HepG2 (cell line): ENCODE data around the gene ZNF584. TPM values are rescaled to one million over a fixed set of nuclear protein-coding genes. Genes with fewer than 3 reads are reported as not detected.
A peak's percentile ranks its signal among the peaks of the same experiment; 100 is the strongest.

Experiments used
- ATAC-seq: fragments of 200-7000 bp; cut with Tn5 transposase; 3 replicates; pipeline ENCODE4 v1.9.1; 2020; ENCODE audit warnings: mild to moderate bottlenecking, moderate library complexity
- Bru-seq: library from RNA; stranded (reverse); fragments of 400-500 nt; gene quantifications from one replicate; lab custom pipeline; 2021; lab: Mats Ljungman, UMichigan
- BruChase-seq, 2 experiments: library from RNA; stranded (reverse); fragments of 400-500 nt; gene quantifications; one replicate each; lab custom pipeline; 2021; lab: Mats Ljungman, UMichigan
- BruUV-seq: library from RNA; stranded (reverse); fragments of 400-500 nt; replicated peaks from 2 replicates; lab custom pipeline; 2021; lab: Mats Ljungman, UMichigan
- CTCF ChIA-PET: fragments of 300-600 bp; formaldehyde crosslinking; extraction: SDS; loops from one replicate; lab custom pipeline; 2021; ENCODE audit warnings: low total read pairs, inconsistent platforms, low intra/inter-chr PET ratio; lab: Yijun Ruan, JAX
- POLR2A ChIA-PET: fragments of 350-600 bp; sonication (Branson Sonifier 250); formaldehyde crosslinking; loops from one replicate; lab custom pipeline; 2020; ENCODE audit warnings: antibody characterized with exemption, inconsistent platforms; lab: Yijun Ruan, JAX
- DNase-seq: peaks from one replicate; pipeline ENCODE4 v3.0.0-alpha.2; 2015; ENCODE audit warnings: low spot score
- FAIRE-seq: peaks from 3 replicates; lab custom pipeline; 2011; peaks lifted over from hg19 to GRCh38; lab: Jason Lieb, UNC
- H2AFZ ChIP-seq: one replicate; pipeline ENCODE4 v1.6.1; 2011; ENCODE audit warnings: low read length, inconsistent platforms
- H3K27ac ChIP-seq: fragments of 300-600 bp; 3 replicates; pipeline ENCODE4 v1.8.0; 2011; ENCODE audit warnings: mixed run types, mild to moderate bottlenecking, mixed read lengths, low read length, inconsistent platforms; ENCODE audit not compliant: insufficient read depth; ENCODE audit errors: extremely low read length
- H3K27me3 ChIP-seq, 2 experiments: fragments of 200-600 bp in 1 of 2; 2 replicates in 1 of 2; 3 replicates in 1 of 2; pipeline versions ENCODE4 v1.6.0 to v1.8.0; 2011; ENCODE audit warnings: low read length in 2 of 2, mild to moderate bottlenecking in 2 of 2, moderate library complexity in 2 of 2, inconsistent platforms in 1 of 2; ENCODE audit not compliant: insufficient read depth in 2 of 2, control insufficient read depth in 1 of 2
- H3K36me3 ChIP-seq, 2 experiments: fragments of 200-600 bp in 1 of 2; replicated peaks in 1 of 2; 2 replicates in 1 of 2; 3 replicates in 1 of 2; pipeline versions ENCODE4 v1.5.1 to v1.8.0; 2011; ENCODE audit warnings: low read length in 2 of 2, inconsistent platforms in 1 of 2; ENCODE audit not compliant: insufficient read depth in 2 of 2, control insufficient read depth in 1 of 2
- H3K4me1 ChIP-seq: 2 replicates; pipeline ENCODE4 v1.5.1; 2012; ENCODE audit warnings: low read length, inconsistent platforms; ENCODE audit not compliant: insufficient read depth
- H3K4me2 ChIP-seq: 2 replicates; pipeline ENCODE4 v1.6.0; 2011; ENCODE audit warnings: low read depth, low read length, inconsistent platforms
- H3K4me3 ChIP-seq, 3 experiments: fragments of 200-600 bp in 1 of 3; sonication (generic), shearing (Covaris generic) in 1 of 3; replicated peaks in 1 of 3; 2 replicates each; pipeline ENCODE4 v1.5.1; 2011 to 2016; ENCODE audit warnings: low read length in 3 of 3, inconsistent platforms in 2 of 3, low read depth in 2 of 3, mild to moderate bottlenecking in 2 of 3, control low read depth in 1 of 3, mixed read lengths in 1 of 3; ENCODE audit not compliant: insufficient read depth in 1 of 3
- H3K79me2 ChIP-seq: one replicate; pipeline ENCODE4 v1.6.1; 2011; ENCODE audit warnings: low read length, inconsistent platforms; ENCODE audit not compliant: insufficient read depth
- H3K9ac ChIP-seq: 2 replicates; pipeline ENCODE4 v1.6.0; 2011; ENCODE audit warnings: mild to moderate bottlenecking, low read depth, low read length, inconsistent platforms; ENCODE audit not compliant: insufficient read depth
- H3K9me3 ChIP-seq: 2 replicates; pipeline ENCODE4 v1.5.1; 2012; ENCODE audit warnings: mild to moderate bottlenecking, low read length
- H4K20me1 ChIP-seq: 2 replicates; pipeline ENCODE4 v1.6.0; 2011; ENCODE audit warnings: inconsistent platforms, mild to moderate bottlenecking, low read length, moderate library complexity; ENCODE audit not compliant: insufficient read depth
- CBX1 ChIP-seq: IDR thresholded peaks from one replicate; pipeline ENCODE4 v1.6.1; 2016; ENCODE audit warnings: antibody characterized with exemption, low read depth
- GABPB1 ChIP-seq: IDR thresholded peaks from 2 replicates; pipeline ENCODE4 v1.6.1; 2016; ENCODE audit warnings: mild to moderate bottlenecking, missing genetic modification reagents, moderate library complexity, missing compliant biosample characterization
- MTA3 ChIP-seq: sonication (generic); formaldehyde crosslinking; IDR thresholded peaks from 2 replicates; pipeline ENCODE4 v1.4.0; 2020; ENCODE audit warnings: missing genetic modification reagents
- NFRKB ChIP-seq: fragments of 450-650 bp; IDR thresholded peaks from 2 replicates; pipeline ENCODE4 v1.6.1; 2017
- PAWR ChIP-seq: sonication (generic); formaldehyde crosslinking; IDR thresholded peaks from 2 replicates; pipeline ENCODE4 v1.4.0; 2020; ENCODE audit warnings: missing genetic modification reagents, mild to moderate bottlenecking, borderline replicate concordance
- POLR2G ChIP-seq: fragments of 200-400 bp; formaldehyde crosslinking; IDR thresholded peaks from 2 replicates; pipeline ENCODE4 v1.6.1; 2018; ENCODE audit warnings: mild to moderate bottlenecking, low read depth, low read length, moderate library complexity
- RXRA ChIP-seq: sonication (generic); formaldehyde crosslinking; IDR thresholded peaks from 2 replicates; pipeline ENCODE4 v1.5.1; 2020; ENCODE audit warnings: missing genetic modification reagents
- TCF7L2 ChIP-seq: IDR thresholded peaks from 2 replicates; pipeline ENCODE4 v1.6.1; 2011; ENCODE audit warnings: mild to moderate bottlenecking, low read depth, low read length, moderate library complexity
- TRIM22 ChIP-seq: fragments of 450-650 bp; IDR thresholded peaks from 2 replicates; pipeline ENCODE4 v1.6.1; 2017
- ZNF264 ChIP-seq: sonication (generic); formaldehyde crosslinking; IDR thresholded peaks from 2 replicates; pipeline ENCODE4 v1.4.0; 2020; ENCODE audit warnings: missing genetic modification reagents
- ZNF326 ChIP-seq: sonication (generic); formaldehyde crosslinking; IDR thresholded peaks from 2 replicates; pipeline ENCODE4 v1.4.0; 2020; ENCODE audit warnings: missing genetic modification reagents, borderline replicate concordance
- ZNF512B ChIP-seq: sonication (generic); formaldehyde crosslinking; IDR thresholded peaks from 2 replicates; pipeline ENCODE4 v1.5.1; 2020; ENCODE audit warnings: missing genetic modification reagents, mild to moderate bottlenecking, borderline replicate concordance
- ZNF670 ChIP-seq: sonication (generic); formaldehyde crosslinking; IDR thresholded peaks from 2 replicates; pipeline ENCODE4 v1.8.0; 2022; ENCODE audit warnings: mild to moderate bottlenecking, missing genetic modification reagents, borderline replicate concordance
- ZNF737 ChIP-seq: sonication (generic); formaldehyde crosslinking; IDR thresholded peaks from 2 replicates; pipeline ENCODE4 v1.5.0; 2020; ENCODE audit warnings: missing genetic modification reagents, mild to moderate bottlenecking, borderline replicate concordance
- WGBS: methylation state at CpG from one replicate; pipeline ENCODE4 v1.1.6; 2017; ENCODE audit warnings: low lambda C conversion rate; 5-methylcytosine and 5-hydroxymethylcytosine counted together
- in situ Hi-C: cut with HindIII; loops from 2 replicates; pipeline ENCODE4 v1.10.0; 2017; ENCODE audit warnings: low pct_unique_long_range_greater_than_20kb; ENCODE audit not compliant: extremely low pct_ligation_motif_present
- intact Hi-C: fragments of 100-400 bp; cut with micrococcal nuclease; formaldehyde crosslinking; loops from one replicate; pipeline ENCODE4 v1.10.0; 2022; ENCODE audit not compliant: unreplicated experiment
- long read RNA-seq, 2 experiments: library from RNA in 1 of 2; library from polyadenylated mRNA in 1 of 2; stranded (forward) in 1 of 2; unstranded in 1 of 2; transcript quantifications; one replicate each; pipeline ENCODE4 v2.0.0, GENCODE V29; 2019 to 2022
- polyA minus RNA-seq, 3 experiments: library from RNA; depleted of rRNA, polyadenylated mRNA; stranded (reverse); fragments of >200 nt; gene quantifications; 2 replicates each; pipeline ENCODE4 v1.2.3, GENCODE V29; 2011; ENCODE audit warnings: low replicate concordance in 1 of 3
- polyA plus RNA-seq, 8 experiments: library from polyadenylated mRNA; depleted of rRNA in 3 of 8; stranded (reverse) in 7 of 8; unstranded in 1 of 8; fragments of >200 nt; fragmentation: Illumina TruSeq in 4 of 8; extraction: Trizol in 4 of 8; gene quantifications; 2 replicates each; pipeline versions ENCODE4 v1.2.1 to v1.2.3, GENCODE V29; 2011 to 2016; ENCODE audit warnings: low read depth in 4 of 8, missing spikeins in 1 of 8, mixed read lengths in 1 of 8; ENCODE audit not compliant: insufficient read depth in 1 of 8
- total RNA-seq, 5 experiments: library from RNA; depleted of rRNA; stranded (reverse); fragments of >200 nt; fragmentation: Illumina TruSeq; extraction: Trizol; gene quantifications; 2 replicates each; pipeline ENCODE4 v1.2.3, GENCODE V29; 2016; ENCODE audit warnings: low read depth in 1 of 5

ZNF584 gene
- total RNA-seq (2016; rRNA removed; fragmentation: Illumina TruSeq; extraction: Trizol) (6.8 and 7.0 TPM in 2 replicates), polyA plus RNA-seq (2011; rRNA removed) (2.4 and 3.3 TPM in 2 replicates), polyA minus RNA-seq (2011; rRNA and poly(A)+ RNA removed; ENCODE audit: low replicate concordance) (5.5 and 35.4 TPM in 2 replicates), Bru-seq, nascent RNA (percentile 44 among the genes with signal in this experiment), BruChase-seq, experiment 1, labeled RNA remaining after a 6-hour chase (percentile 52 among the genes with signal in this experiment), BruChase-seq, experiment 2, labeled RNA remaining after a 2-hour chase (percentile 53 among the genes with signal in this experiment)
- 2.7 and 3.0 TPM in 2 replicates for total RNA-seq (2016; cell fraction: cytosol; rRNA removed; fragmentation: Illumina TruSeq; extraction: Trizol; ENCODE audit: low read depth)
- total RNA-seq (2016; cell fraction: insoluble cytoplasmic fraction; rRNA removed; fragmentation: Illumina TruSeq; extraction: Trizol): 7.0 and 7.6 TPM in 2 replicates
- total RNA-seq (2016; cell fraction: membrane; rRNA removed; fragmentation: Illumina TruSeq; extraction: Trizol): 5.6 and 7.1 TPM in 2 replicates
- 4.6 and 6.5 TPM in 2 replicates for total RNA-seq (2016; cell fraction: nucleus; rRNA removed; fragmentation: Illumina TruSeq; extraction: Trizol)
- polyA plus RNA-seq (2011; cell fraction: cytosol; rRNA removed): 2.2 and 2.4 TPM in 2 replicates
- 2.7 and 3.7 TPM in 2 replicates for polyA plus RNA-seq (2011; cell fraction: nucleus; rRNA removed)
- polyA plus RNA-seq (2012): 2.1 and 2.6 TPM in 2 replicates
- polyA plus RNA-seq (2016; cell fraction: cytosol; fragmentation: Illumina TruSeq; extraction: Trizol; ENCODE audit: low read depth): 1.5 and 2.0 TPM in 2 replicates
- polyA plus RNA-seq (2016; cell fraction: insoluble cytoplasmic fraction; fragmentation: Illumina TruSeq; extraction: Trizol; ENCODE audit: low read depth): 4.1 and 4.8 TPM in 2 replicates
- 2.5 and 4.0 TPM in 2 replicates for polyA plus RNA-seq (2016; cell fraction: membrane; fragmentation: Illumina TruSeq; extraction: Trizol; ENCODE audit: low read depth)
- 6.0 and 6.2 TPM in 2 replicates for polyA plus RNA-seq (2016; cell fraction: nucleus; fragmentation: Illumina TruSeq; extraction: Trizol; ENCODE audit: insufficient read depth, low read depth)
- 2.7 and 2.9 TPM in 2 replicates for polyA minus RNA-seq (2011; cell fraction: cytosol; rRNA and poly(A)+ RNA removed)
- polyA minus RNA-seq (2011; cell fraction: nucleus; rRNA and poly(A)+ RNA removed): 4.2 and 4.6 TPM in 2 replicates
- long read RNA-seq, experiment 1, partial matches to known transcripts: 1 of 6 reads
- long read RNA-seq, experiment 1, other reads (novel, unspliced or antisense): 4 of 6 reads
- long read RNA-seq, experiment 2, partial matches to known transcripts: 1 of 9 reads
- long read RNA-seq, experiment 2, other reads (novel, unspliced or antisense): 6 of 9 reads

- no CpG with 5 or more reads among the region's 100 CpGs for WGBS
- H3K9me3 ChIP-seq: no peaks in the 10 kb centered on the region
- H3K9ac ChIP-seq: peak within 1 kb of the TSS; percentile 89
- DNase-seq: peak; percentile 89
- H3K4me1 ChIP-seq: peaks cover 32% of the 10 kb centered on the region
- no peaks in the 10 kb centered on the region for H4K20me1 ChIP-seq
- POLR2A ChIA-PET: interaction anchor here (0.5 to 1.2 kb wide), 22 partner anchors 11 to 225 kb away, joined by 3 to 16 read pairs (median 4); partner anchors contain the start of genes RPS5, ZNF274, ZNF324B and ZNF497
- peak within 1 kb of the TSS; percentile 46 for H2AFZ ChIP-seq
- CTCF ChIA-PET: no interaction called here
- intact Hi-C loops: loop anchor here (5.0 kb wide), 3 partner anchors 44 to 81 kb away; partner anchors contain the start of genes ZNF324, ZNF324B and ZSCAN22
- H3K4me3 ChIP-seq: peak within 1 kb of the TSS; percentile 89 to 98 (median 95)
- H3K36me3 ChIP-seq: no peaks in the 10 kb centered on the region
- no TSS peak for BruUV-seq
- H3K27ac ChIP-seq: peak within 1 kb of the TSS; percentile 85
- peak; percentile 68 for FAIRE-seq
- peaks cover 21% of the 10 kb centered on the region for H3K79me2 ChIP-seq
- H3K27me3 ChIP-seq: no peaks in the 10 kb centered on the region; a peak in 1 of 5 replicates
- in situ Hi-C loops: no loop called here
- peak within 1 kb of the TSS; percentile 93 for H3K4me2 ChIP-seq
- ATAC-seq: peak; percentile 90
- peak; percentile 23; the same call in 1 of the 2 replicates for TF ChIP-seq RXRA
- TF ChIP-seq NFRKB: no peak
- 0 out of 2 replicates have a peak, but pooled peaks have one; percentile 61 for TF ChIP-seq PAWR (CRISPR knock-in tag)
- TF ChIP-seq ZNF264 (CRISPR knock-in tag): no peak
- TF ChIP-seq ZNF670 (CRISPR knock-in tag): peak; percentile 83
- TF ChIP-seq ZNF512B (CRISPR knock-in tag): no peak
- TF ChIP-seq POLR2G: peak; percentile 92
- TF ChIP-seq ZNF326 (CRISPR knock-in tag): no peak
- peak; percentile 60 for TF ChIP-seq CBX1
- no peak for TF ChIP-seq ZNF737 (CRISPR knock-in tag)
- TF ChIP-seq MTA3 (CRISPR knock-in tag): no peak
- peak; percentile 97 for TF ChIP-seq GABPB1
- no peak for TF ChIP-seq TRIM22
- TF ChIP-seq TCF7L2: no peak
Measured at GRCh38 chr19:58408152-58409009, at the start of gene ZNF584. Gene ZNF584 (plus strand): TSS chr19:58408649. CDS start chr19:58409148, 499 bp downstream.
